ENCODE data around the gene SLU7.
A peak's percentile ranks its signal among the peaks of the same experiment; 100 is the strongest.

SLU7 gene

DNA sequence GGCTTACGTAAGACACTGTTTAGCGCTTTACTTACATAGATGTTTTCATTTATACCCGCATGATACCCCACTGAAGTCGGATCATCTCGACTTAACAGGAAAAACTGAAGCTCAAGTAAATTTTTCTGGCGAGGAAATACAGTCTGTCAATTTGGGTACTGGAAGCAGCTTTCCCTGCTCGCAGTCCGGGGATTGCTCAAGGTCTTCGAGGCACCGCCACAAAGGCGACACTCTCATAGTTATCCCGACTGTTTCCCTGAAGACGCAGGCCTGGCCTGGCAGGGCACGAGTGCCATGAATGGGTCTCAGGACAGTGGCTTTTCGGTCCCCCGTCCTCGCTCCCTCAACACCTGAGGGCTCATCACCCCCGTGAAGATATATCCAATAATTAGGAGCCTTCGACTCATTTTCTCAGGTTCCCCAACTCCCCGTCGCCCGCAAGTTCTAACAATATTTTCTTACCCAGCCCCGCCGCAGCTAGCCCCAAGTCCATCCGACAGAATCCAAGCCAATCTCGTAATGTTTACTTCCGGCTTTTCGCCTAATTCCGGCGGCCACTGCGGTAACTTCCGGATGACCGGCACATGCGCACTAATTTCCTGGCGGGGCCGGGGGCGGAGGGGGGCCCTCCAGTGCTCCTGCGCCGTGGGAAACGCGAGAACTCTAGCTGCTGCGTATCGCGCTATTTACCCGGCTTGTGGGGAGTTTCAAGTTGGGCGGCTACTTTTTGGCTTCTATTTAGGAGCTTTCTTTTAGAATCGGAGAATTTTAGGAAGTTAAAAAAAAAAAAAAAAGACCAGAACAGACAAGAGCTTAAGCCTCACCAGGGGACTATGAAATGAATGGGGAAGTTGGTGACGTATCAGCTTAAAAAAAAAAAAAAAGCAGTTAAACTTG lies at the start of gene SLU7:
TSS of gene SLU7 (minus strand) at position 521 of the 897 bp plus-strand sequence. CDS start 3,787 bp downstream, outside the sequence.
- peak; percentile 89 for DNase-seq (ENCODE audit: low read depth)

DNA sequence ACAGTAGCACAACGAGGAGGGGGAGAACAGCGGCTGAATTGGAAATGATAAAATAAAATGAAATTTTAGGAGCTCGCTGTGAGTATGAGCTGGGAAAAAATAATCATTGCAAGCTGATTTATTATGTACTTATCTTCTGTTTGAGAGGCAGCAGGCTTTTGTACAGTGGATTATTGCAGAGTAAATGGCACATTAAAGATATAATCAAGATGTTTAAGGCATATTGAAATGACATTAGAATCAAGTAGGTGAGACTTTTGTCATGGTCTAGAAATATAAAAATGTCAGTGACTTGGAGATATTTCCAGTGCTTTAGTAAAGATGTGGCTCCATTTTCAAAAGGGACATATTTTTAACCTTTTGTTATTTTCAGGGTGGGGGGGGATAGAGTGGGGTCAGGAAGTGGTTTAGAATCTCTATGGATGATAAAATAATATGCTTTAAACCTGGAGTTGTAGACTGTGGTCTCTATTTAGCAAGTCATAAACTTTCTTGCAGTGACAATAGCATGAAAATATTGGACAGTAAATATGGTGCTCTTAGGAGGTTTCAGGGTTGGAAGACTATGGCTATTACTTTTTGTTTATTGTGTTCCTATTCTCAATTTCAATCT lies 49.6 kb upstream of the SLU7 start:
- DNase-seq (ENCODE audit: low read depth) = no peak

GRCh38 chr5:160467555-160468362 lies 48.9 kb upstream of the SLU7 start:
- peak; percentile 66 for DNase-seq (ENCODE audit: low read depth)

GRCh38 chr5:160466889-160467554 lies 48.1 kb upstream of the SLU7 start:
- no peak for DNase-seq (ENCODE audit: low read depth)

DNA sequence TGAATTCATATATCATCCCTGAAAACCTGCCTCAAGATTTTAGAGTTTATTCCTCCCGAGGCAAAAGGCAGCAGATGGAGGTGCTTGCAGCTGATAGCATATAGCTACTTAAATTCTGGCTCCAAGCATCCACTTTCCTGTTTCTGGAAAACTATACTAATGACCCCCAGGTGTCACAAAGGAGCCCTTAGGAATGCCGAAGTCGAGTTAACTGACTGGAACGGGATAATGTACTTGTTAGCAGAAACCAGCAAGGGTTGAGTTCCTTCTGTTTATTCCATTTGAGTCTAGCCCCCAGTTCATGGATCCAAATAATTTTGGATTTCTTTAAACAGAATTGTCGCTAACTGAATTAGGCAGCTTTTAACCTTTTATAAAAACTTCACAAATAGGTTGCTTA lies 47.2 kb upstream of the SLU7 start:
- DNase-seq (ENCODE audit: low read depth) = no peak

DNA sequence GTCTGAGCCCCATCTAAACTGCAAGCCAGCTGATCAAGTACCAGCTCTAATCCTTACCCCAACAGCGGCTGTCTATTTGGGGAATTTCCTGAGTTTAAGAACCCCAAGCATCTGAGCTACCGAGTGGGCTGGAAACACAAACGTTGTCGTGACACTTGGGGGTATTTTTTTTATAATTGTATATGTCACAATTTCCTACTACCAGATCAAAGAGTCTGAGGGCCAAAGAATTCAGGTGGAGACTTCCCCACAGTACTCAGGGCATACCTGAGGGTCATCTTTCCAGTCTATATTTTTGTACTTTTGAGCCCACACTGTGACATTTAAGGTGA lies 45.6 kb upstream of the SLU7 start:
- no peak for DNase-seq (ENCODE audit: low read depth)

- no peak for DNase-seq (ENCODE audit: low read depth)
These were observed 45.0 kb upstream of the SLU7 start for GRCh38 chr5:160463740-160464465.

GRCh38 chr5:160463227-160463626 lies 44.3 kb upstream of the SLU7 start:
- DNase-seq (ENCODE audit: low read depth) = no peak

DNA sequence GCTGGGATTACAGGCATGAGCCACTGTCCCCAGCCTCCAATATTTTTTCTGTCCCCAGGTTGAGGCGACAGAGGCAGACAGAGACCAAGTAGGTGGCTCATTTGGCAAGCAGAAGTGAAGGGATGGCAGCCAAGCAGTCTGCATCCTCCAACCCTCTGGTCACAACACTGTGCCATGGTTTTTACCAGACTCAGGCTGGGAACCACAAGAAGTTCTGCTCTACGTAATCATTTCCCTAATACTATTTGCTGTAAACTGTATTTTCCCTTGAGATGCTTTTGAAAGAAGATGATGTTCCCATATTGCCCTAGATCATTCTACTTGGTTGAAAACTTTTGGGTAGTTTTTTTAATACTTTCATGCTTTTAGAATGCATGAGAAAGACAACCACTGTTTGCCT lies 43.3 kb upstream of the SLU7 start:
- no peak for DNase-seq (ENCODE audit: low read depth)

- no peak for DNase-seq (ENCODE audit: low read depth)
These were observed 42.5 kb upstream of the SLU7 start for GRCh38 chr5:160461378-160461777.

DNA sequence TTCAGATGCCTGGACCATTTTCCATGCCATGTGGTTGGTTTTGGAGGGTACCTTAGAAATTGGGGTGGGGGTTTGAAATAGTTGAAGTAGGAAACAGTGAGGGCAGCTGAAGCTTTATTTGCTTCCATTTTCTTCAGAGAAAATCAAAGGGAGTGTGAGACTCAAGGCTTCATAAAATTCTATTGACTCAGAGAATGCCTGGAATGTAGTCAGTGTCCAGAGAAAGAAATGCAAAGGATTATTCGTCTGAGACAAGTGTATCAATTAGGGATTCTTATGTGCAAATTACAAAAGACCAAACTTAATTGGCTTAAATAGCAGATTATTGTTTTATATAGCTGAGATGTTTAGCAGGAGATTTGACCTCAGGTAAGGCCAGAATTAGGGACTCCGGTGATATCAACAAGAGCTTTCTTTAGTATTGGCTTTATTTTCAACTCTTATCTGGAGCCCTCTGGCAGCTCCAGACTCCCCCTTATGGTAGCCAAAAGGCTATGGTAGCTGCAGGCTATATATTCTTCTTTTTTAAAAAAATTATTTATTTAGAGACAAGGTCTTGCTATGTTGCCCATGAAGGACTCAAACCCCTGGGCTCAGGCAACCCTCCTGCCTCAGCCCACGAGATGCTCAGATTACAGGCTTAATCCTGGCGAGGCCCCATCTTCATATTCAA lies 41.6 kb upstream of the SLU7 start:
- DNase-seq (ENCODE audit: low read depth) = no peak

DNA sequence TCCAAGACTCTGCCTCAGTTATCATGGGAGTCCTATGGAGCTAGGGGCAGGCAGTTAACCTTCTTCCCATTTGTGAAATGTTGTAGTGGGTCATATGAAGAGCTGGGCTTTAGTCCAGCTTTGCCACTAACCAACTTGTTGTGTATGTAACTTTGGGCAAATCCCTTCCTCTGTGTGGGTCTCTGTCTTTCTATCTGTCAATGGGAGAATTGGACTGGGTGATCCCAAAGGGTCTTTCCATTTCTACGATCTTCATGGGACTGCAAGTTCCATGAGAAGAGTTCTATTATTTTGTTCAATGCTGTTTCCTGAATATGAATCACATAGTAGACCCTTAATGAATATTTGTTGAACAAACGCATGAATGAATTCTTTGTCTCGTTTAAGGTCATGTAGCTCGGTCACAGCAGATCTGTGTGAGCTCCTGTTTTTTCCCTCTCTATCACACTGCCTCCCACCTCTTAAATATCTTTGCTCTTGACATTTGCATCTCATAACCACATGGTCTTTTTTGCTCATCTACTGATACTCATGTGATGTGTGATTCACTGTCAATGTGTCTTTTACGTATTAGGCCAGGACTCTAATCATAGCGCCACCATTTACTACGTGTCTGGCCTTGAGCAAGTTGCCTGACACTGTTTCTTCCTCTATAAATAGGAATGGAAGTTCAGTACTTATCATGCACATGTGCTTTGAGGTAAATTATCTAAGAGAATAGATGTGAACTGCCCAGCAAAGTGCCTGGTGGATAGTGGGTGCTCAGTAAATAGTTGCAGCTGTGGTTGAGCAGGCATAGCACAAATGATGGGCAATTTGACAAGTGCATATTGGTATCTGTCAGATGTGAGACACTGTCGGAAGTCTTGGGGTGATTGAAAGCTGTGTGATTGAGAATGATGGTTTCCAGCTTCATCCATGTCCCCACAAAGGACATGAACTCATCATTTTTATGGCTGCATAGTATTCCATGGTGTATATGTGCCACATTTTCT lies 40.2 kb upstream of the SLU7 start:
- DNase-seq (ENCODE audit: low read depth) = no peak

- DNase-seq (ENCODE audit: low read depth) = no peak
These were observed 38.4 kb upstream of the SLU7 start for GRCh38 chr5:160457252-160457651.

GRCh38 chr5:160456480-160457177 lies 37.7 kb upstream of the SLU7 start:
- DNase-seq (ENCODE audit: low read depth) = no peak

- no peak for DNase-seq (ENCODE audit: low read depth)
These were observed 36.7 kb upstream of the SLU7 start for GRCh38 chr5:160455600-160455999.

GRCh38 chr5:160453751-160454150 lies 34.9 kb upstream of the SLU7 start:
- DNase-seq (ENCODE audit: low read depth) = no peak

GRCh38 chr5:160452795-160453194 lies 33.9 kb upstream of the SLU7 start:
- no peak for DNase-seq (ENCODE audit: low read depth)

DNA sequence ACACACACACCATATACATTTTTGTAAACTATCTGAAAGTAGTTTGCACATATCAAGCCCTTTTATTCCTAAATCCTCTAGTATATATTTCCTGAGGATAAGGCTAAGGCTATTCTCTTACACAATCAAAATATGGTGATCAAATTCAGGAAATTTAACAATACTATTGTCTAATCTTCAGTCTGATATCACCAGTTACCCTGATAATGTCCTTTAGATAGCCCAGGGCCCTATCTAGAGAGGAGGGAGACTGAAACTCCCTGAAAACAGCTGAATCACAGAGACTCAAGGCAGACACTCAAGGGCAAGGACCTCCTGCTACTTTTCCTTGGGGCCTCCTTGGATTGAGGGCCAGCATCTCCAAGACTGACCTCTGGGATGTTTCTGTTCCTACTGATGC lies 33.2 kb upstream of the SLU7 start:
- no peak for DNase-seq (ENCODE audit: low read depth)

GRCh38 chr5:160451281-160451680 lies 32.4 kb upstream of the SLU7 start:
- no peak for DNase-seq (ENCODE audit: low read depth)
